Thyroid gland (tissue), 4 donors: Measurements from ENCODE around the gene STK24.

ENCODE experiments used
- POLR2A ChIP-seq, 2 donors: fragments of 450-650 bp; IDR thresholded peaks; one replicate each; pipeline ENCODE4 v1.6.1; 2017; ENCODE audit warnings: antibody characterized with exemption in 2 of 2, mild to moderate bottlenecking in 2 of 2, moderate library complexity in 1 of 2
- TF ChIP-seq, protein P1 (sequence below), 6 experiments: fragments of 200-600 bp in 3 of 6; fragments of 450-650 bp in 3 of 6; sonication (generic) in 3 of 6; IDR thresholded peaks; one replicate each; pipeline ENCODE4 v1.5.1; 2016 to 2019; ENCODE audit warnings: antibody characterized with exemption in 6 of 6, mild to moderate bottlenecking in 2 of 6, inconsistent platforms in 1 of 6, moderate library complexity in 1 of 6

GRCh38 chr13:98435376-98435775 is 141.5 kb downstream of the STK24 start:
- TF ChIP-seq POLR2A (IDR thresholded peaks at IDR 0.05) = no peak
- TF ChIP-seq, protein P1, sequence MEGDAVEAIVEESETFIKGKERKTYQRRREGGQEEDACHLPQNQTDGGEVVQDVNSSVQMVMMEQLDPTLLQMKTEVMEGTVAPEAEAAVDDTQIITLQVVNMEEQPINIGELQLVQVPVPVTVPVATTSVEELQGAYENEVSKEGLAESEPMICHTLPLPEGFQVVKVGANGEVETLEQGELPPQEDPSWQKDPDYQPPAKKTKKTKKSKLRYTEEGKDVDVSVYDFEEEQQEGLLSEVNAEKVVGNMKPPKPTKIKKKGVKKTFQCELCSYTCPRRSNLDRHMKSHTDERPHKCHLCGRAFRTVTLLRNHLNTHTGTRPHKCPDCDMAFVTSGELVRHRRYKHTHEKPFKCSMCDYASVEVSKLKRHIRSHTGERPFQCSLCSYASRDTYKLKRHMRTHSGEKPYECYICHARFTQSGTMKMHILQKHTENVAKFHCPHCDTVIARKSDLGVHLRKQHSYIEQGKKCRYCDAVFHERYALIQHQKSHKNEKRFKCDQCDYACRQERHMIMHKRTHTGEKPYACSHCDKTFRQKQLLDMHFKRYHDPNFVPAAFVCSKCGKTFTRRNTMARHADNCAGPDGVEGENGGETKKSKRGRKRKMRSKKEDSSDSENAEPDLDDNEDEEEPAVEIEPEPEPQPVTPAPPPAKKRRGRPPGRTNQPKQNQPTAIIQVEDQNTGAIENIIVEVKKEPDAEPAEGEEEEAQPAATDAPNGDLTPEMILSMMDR (IDR thresholded peaks at IDR 0.05) = no peak
